Measurements from ENCODE around the gene CXorf66. TPM values are rescaled to one million over a fixed set of nuclear protein-coding genes. Genes with fewer than 3 reads are reported as not detected.
A peak's percentile ranks its signal among the peaks of the same experiment; 100 is the strongest.

CXorf66 gene
- total and polyA plus RNA-seq, 2 of the 13 experiments (the other 11 are each of a cell fraction or from before 2014, with no cell fraction given): not detected

- TF ChIP-seq ZNF609 (CRISPR knock-in tag; IDR thresholded peaks at IDR 0.05; ENCODE audit: borderline replicate concordance) (no peak), HES4 (CRISPR knock-in tag; IDR thresholded peaks at IDR 0.05; ENCODE audit: borderline replicate concordance) (no peak), RBM39 (IDR thresholded peaks at IDR 0.05; ENCODE audit: low read depth, low read length, poor library complexity, severe bottlenecking) (peak; percentile 34), RBAK (CRISPR knock-in tag; IDR thresholded peaks at IDR 0.05) (no peak), ZBED4 (CRISPR knock-in tag; IDR thresholded peaks at IDR 0.05; ENCODE audit: borderline replicate concordance) (no peak), FOXP4 (CRISPR knock-in tag; IDR thresholded peaks at IDR 0.05) (no peak), FOXM1 (CRISPR knock-in tag; IDR thresholded peaks at IDR 0.05) (no peak), STAG1 (CRISPR knock-in tag; IDR thresholded peaks at IDR 0.05) (peak; percentile 31; the same call in 1 of the 2 replicates), ARID2 (CRISPR knock-in tag; IDR thresholded peaks at IDR 0.05; ENCODE audit: borderline replicate concordance) (no peak), NFATC3 (CRISPR knock-in tag; IDR thresholded peaks at IDR 0.05) (no peak), ZNF350 (CRISPR knock-in tag; IDR thresholded peaks at IDR 0.05; ENCODE audit: borderline replicate concordance, low read depth) (no peak), LRRFIP1 (CRISPR knock-in tag; conservative IDR thresholded peaks at IDR 0.05) (no peak), SCMH1 (CRISPR knock-in tag; IDR thresholded peaks at IDR 0.05; ENCODE audit: borderline replicate concordance) (no peak), HDAC6 (IDR thresholded peaks at IDR 0.05; ENCODE audit: low read depth, low read length) (no peak)
Observed at GRCh38 chrX:139932901-139933796, 32.2 kb downstream of the CXorf66 start, which contains the start of gene ATP11C (continued).
